ENCODE results near the gene SLC8A1. TPM values are rescaled to one million over a fixed set of nuclear protein-coding genes. Genes with fewer than 3 reads are reported as not detected.
A peak's percentile ranks its signal among the peaks of the same experiment; 100 is the strongest.

Gene SLC8A1
- total RNA-seq, 1 donor = 82.9 TPM

GRCh38 chr2:40488927-40489677 lies 37.2 kb upstream of the SLC8A1 start:
- H3K36me3 ChIP-seq (ENCODE audit: insufficient read depth, low read length) = no peaks in the 10 kb centered on the region
- no peaks in the 10 kb centered on the region for H3K27me3 ChIP-seq (ENCODE audit: insufficient read depth, low read length)
- no peaks in the 10 kb centered on the region for H3K79me2 ChIP-seq (ENCODE audit: insufficient read depth, low read length)
- peak; percentile 74 for DNase-seq (ENCODE audit: insufficient read length, low spot score, missing footprints)
- H3K4me2 ChIP-seq (ENCODE audit: insufficient read depth, low read length) = peak overlapping the region; percentile 85
- no peaks in the 10 kb centered on the region for H3K9me3 ChIP-seq (ENCODE audit: low read depth, low read length)
- H3K4me1 ChIP-seq (ENCODE audit: insufficient read depth, low read length) = peaks cover 17% of the 10 kb centered on the region
- no peaks in the 10 kb centered on the region for H4K20me1 ChIP-seq (ENCODE audit: insufficient read depth, low read length)
- TF ChIP-seq, protein P1, sequence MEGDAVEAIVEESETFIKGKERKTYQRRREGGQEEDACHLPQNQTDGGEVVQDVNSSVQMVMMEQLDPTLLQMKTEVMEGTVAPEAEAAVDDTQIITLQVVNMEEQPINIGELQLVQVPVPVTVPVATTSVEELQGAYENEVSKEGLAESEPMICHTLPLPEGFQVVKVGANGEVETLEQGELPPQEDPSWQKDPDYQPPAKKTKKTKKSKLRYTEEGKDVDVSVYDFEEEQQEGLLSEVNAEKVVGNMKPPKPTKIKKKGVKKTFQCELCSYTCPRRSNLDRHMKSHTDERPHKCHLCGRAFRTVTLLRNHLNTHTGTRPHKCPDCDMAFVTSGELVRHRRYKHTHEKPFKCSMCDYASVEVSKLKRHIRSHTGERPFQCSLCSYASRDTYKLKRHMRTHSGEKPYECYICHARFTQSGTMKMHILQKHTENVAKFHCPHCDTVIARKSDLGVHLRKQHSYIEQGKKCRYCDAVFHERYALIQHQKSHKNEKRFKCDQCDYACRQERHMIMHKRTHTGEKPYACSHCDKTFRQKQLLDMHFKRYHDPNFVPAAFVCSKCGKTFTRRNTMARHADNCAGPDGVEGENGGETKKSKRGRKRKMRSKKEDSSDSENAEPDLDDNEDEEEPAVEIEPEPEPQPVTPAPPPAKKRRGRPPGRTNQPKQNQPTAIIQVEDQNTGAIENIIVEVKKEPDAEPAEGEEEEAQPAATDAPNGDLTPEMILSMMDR (IDR thresholded peaks at IDR 0.05; ENCODE audit: extremely low read depth, low read depth, low read length) = no peak
- peak overlapping the region; percentile 95 for H2AFZ ChIP-seq (ENCODE audit: low read length)
- H3K4me3 ChIP-seq (ENCODE audit: insufficient read depth, low read length) = peak overlapping the region; percentile 63
- H3K27ac ChIP-seq (ENCODE audit: low read depth, low read length) = peak overlapping the region; percentile 53

- Histone ChIP-seq H3K4me2 (ENCODE audit: insufficient read depth, low read length) (peak overlapping the region; percentile 85), H3K27ac (ENCODE audit: low read depth, low read length) (no peak overlapping the region), H3K79me2 (ENCODE audit: insufficient read depth, low read length) (no peaks in the 10 kb centered on the region), H3K4me1 (ENCODE audit: insufficient read depth, low read length) (peaks cover 17% of the 10 kb centered on the region), H4K20me1 (ENCODE audit: insufficient read depth, low read length) (no peaks in the 10 kb centered on the region), H2AFZ (ENCODE audit: low read length) (peak overlapping the region; percentile 95), H3K9me3 (ENCODE audit: low read depth, low read length) (no peaks in the 10 kb centered on the region), H3K36me3 (ENCODE audit: insufficient read depth, low read length) (no peaks in the 10 kb centered on the region), H3K27me3 (ENCODE audit: insufficient read depth, low read length) (no peaks in the 10 kb centered on the region), H3K4me3 (ENCODE audit: insufficient read depth, low read length) (peak overlapping the region; percentile 13)
- TF ChIP-seq, protein P1 (IDR thresholded peaks at IDR 0.05; ENCODE audit: extremely low read depth, low read depth, low read length) = peak; percentile 64
- peak; percentile 62 for DNase-seq (ENCODE audit: insufficient read length, low spot score, missing footprints)
Observed at GRCh38 chr2:40488101-40488601, 36.3 kb upstream of the SLC8A1 start.

GRCh38 chr2:40487602-40488001 lies 35.7 kb upstream of the SLC8A1 start:
- H3K4me1 ChIP-seq (ENCODE audit: insufficient read depth, low read length) = peaks cover 17% of the 10 kb centered on the region
- TF ChIP-seq, protein P1 (IDR thresholded peaks at IDR 0.05; ENCODE audit: extremely low read depth, low read depth, low read length) = no peak
- H3K79me2 ChIP-seq (ENCODE audit: insufficient read depth, low read length) = no peaks in the 10 kb centered on the region
- no peaks in the 10 kb centered on the region for H3K27me3 ChIP-seq (ENCODE audit: insufficient read depth, low read length)
- no peak overlapping the region for H3K4me3 ChIP-seq (ENCODE audit: insufficient read depth, low read length)
- no peak overlapping the region for H2AFZ ChIP-seq (ENCODE audit: low read length)
- no peak for DNase-seq (ENCODE audit: insufficient read length, low spot score, missing footprints)
- H3K36me3 ChIP-seq (ENCODE audit: insufficient read depth, low read length) = no peaks in the 10 kb centered on the region
- no peaks in the 10 kb centered on the region for H4K20me1 ChIP-seq (ENCODE audit: insufficient read depth, low read length)
- no peaks in the 10 kb centered on the region for H3K9me3 ChIP-seq (ENCODE audit: low read depth, low read length)
- no peak overlapping the region for H3K4me2 ChIP-seq (ENCODE audit: insufficient read depth, low read length)
- H3K27ac ChIP-seq (ENCODE audit: low read depth, low read length) = no peak overlapping the region

DNA sequence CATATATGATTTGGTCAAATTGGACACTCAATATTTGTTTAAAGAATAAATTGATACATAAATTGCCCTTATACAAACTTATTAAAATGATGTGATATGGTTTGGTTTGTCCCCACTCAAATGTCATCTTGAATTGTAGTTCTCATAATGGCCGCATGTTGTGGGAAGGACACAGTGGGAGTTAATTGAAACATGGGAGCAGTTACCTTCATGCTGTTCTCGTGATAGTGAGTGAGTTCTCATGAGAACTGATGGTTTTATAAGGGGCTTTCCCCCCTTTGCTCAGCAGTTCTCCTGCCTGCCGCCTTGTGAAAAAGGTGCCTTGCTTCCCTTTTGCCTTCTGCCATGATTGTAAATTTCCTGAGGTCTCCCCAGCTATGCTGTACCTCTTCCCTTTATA lies 34.0 kb upstream of the SLC8A1 start:
- Histone ChIP-seq H3K27ac (ENCODE audit: low read depth, low read length) (no peak overlapping the region), H3K4me3 (ENCODE audit: insufficient read depth, low read length) (no peak overlapping the region), H3K79me2 (ENCODE audit: insufficient read depth, low read length) (no peaks in the 10 kb centered on the region), H3K36me3 (ENCODE audit: insufficient read depth, low read length) (no peaks in the 10 kb centered on the region), H3K4me1 (ENCODE audit: insufficient read depth, low read length) (peaks cover 17% of the 10 kb centered on the region), H3K9me3 (ENCODE audit: low read depth, low read length) (no peaks in the 10 kb centered on the region), H3K4me2 (ENCODE audit: insufficient read depth, low read length) (no peak overlapping the region), H3K27me3 (ENCODE audit: insufficient read depth, low read length) (no peaks in the 10 kb centered on the region), H2AFZ (ENCODE audit: low read length) (no peak overlapping the region), H4K20me1 (ENCODE audit: insufficient read depth, low read length) (no peaks in the 10 kb centered on the region)
- no peak for DNase-seq (ENCODE audit: insufficient read length, low spot score, missing footprints)
- TF ChIP-seq, protein P1 (IDR thresholded peaks at IDR 0.05; ENCODE audit: extremely low read depth, low read depth, low read length) = no peak

Measured in osteoblast (primary cell).